Activated CD4-positive, alpha-beta T cell treated with anti-CD3 and anti-CD28 coated beads, Interleukin-2, amount 10 ng/mL, durations not matched to agents 24 days and 14 days (primary cell): ENCODE results near the gene RUBCNL. TPM values are rescaled to one million over a fixed set of nuclear protein-coding genes. Genes with fewer than 3 reads are reported as not detected.
A peak's percentile ranks its signal among the peaks of the same experiment; 100 is the strongest.
"Not testable (repeated sequence)": the region's sequence is repeated elsewhere in the genome, so short reads cannot be mapped to it uniquely, and the experiment has no call there.

Source experiments
- DNase-seq: peaks from one replicate; pipeline ENCODE4 v3.0.0; 2022
- H3K27ac Mint-ChIP-seq: one replicate; pipeline ENCODE4 v1.8.0; 2022; ENCODE audit warnings: mild to moderate bottlenecking, mixed read lengths
- H3K27me3 Mint-ChIP-seq: one replicate; pipeline ENCODE4 v1.8.0; 2022; ENCODE audit warnings: mixed read lengths
- H3K36me3 Mint-ChIP-seq: one replicate; pipeline ENCODE4 v1.8.0; 2022; ENCODE audit warnings: low read depth, mild to moderate bottlenecking, mixed read lengths
- H3K4me1 Mint-ChIP-seq: one replicate; pipeline ENCODE4 v1.8.0; 2021; ENCODE audit warnings: mixed read lengths
- H3K4me3 Mint-ChIP-seq: one replicate; pipeline ENCODE4 v1.8.0; 2022; ENCODE audit warnings: mild to moderate bottlenecking, moderate library complexity, mixed read lengths
- H3K9me3 Mint-ChIP-seq: one replicate; pipeline ENCODE4 v1.8.0; 2021; ENCODE audit warnings: mixed read lengths
- intact Hi-C: fragments of 100-400 bp; cut with micrococcal nuclease; formaldehyde crosslinking; loops from one replicate; pipeline ENCODE4 v1.15.1; 2023
- total RNA-seq: library from RNA; stranded (reverse); gene quantifications from 2 replicates; pipeline ENCODE4 v1.2.3, GENCODE V29; 2022

Gene RUBCNL
- total RNA-seq, 1 donor from 2014 or later: 1.5 TPM

GRCh38 chr13:46386392-46387063 is 524 bp downstream of the RUBCNL start:
- peaks cover 35% of the 10 kb centered on the region for H3K27me3 Mint-ChIP-seq
- no peaks in the 10 kb centered on the region for H3K36me3 Mint-ChIP-seq
- H3K4me3 Mint-ChIP-seq: peak overlapping the region; percentile 91
- H3K9me3 Mint-ChIP-seq: no peaks in the 10 kb centered on the region
- H3K4me1 Mint-ChIP-seq: peaks cover 29% of the 10 kb centered on the region
- H3K27ac Mint-ChIP-seq: no peak overlapping the region
- no peak for DNase-seq
- intact Hi-C loops: loop anchor here (2.0 kb wide), 2 partner anchors 32 to 46 kb away; no protein-coding TSS in a partner anchor

GRCh38 chr13:46385946-46386345 is 1.1 kb downstream of the RUBCNL start:
- H3K9me3 Mint-ChIP-seq: no peaks in the 10 kb centered on the region
- peak overlapping the region; percentile 34 for H3K4me3 Mint-ChIP-seq
- no peak overlapping the region for H3K27ac Mint-ChIP-seq
- peaks cover 29% of the 10 kb centered on the region for H3K4me1 Mint-ChIP-seq
- H3K36me3 Mint-ChIP-seq: no peaks in the 10 kb centered on the region
- H3K27me3 Mint-ChIP-seq: peaks cover 35% of the 10 kb centered on the region
- DNase-seq: no peak
- intact Hi-C loops: loop anchor here (2.0 kb wide), 2 partner anchors 31 to 45 kb away; no protein-coding TSS in a partner anchor

GRCh38 chr13:46383383-46383782 is 3.7 kb downstream of the RUBCNL start:
- no peak overlapping the region for H3K27ac Mint-ChIP-seq
- H3K36me3 Mint-ChIP-seq: no peaks in the 10 kb centered on the region
- H3K9me3 Mint-ChIP-seq: no peaks in the 10 kb centered on the region
- DNase-seq: no peak
- intact Hi-C loops: no loop called here
- peaks cover 16% of the 10 kb centered on the region for H3K4me1 Mint-ChIP-seq
- peaks cover 33% of the 10 kb centered on the region for H3K27me3 Mint-ChIP-seq
- H3K4me3 Mint-ChIP-seq: no peak overlapping the region

- H3K27me3 Mint-ChIP-seq: peaks cover 28% of the 10 kb centered on the region
- no peak overlapping the region for H3K27ac Mint-ChIP-seq
- intact Hi-C loops: no loop called here
- H3K36me3 Mint-ChIP-seq: no peaks in the 10 kb centered on the region
- H3K4me3 Mint-ChIP-seq: no peak overlapping the region
- no peak for DNase-seq
- H3K9me3 Mint-ChIP-seq: no peaks in the 10 kb centered on the region
- H3K4me1 Mint-ChIP-seq: peaks cover 11% of the 10 kb centered on the region
Observed at GRCh38 chr13:46382224-46382623, 4.8 kb downstream of the RUBCNL start.

GRCh38 chr13:46380242-46380641 is 6.8 kb downstream of the RUBCNL start:
- H3K4me1 Mint-ChIP-seq: peaks cover 6% of the 10 kb centered on the region
- DNase-seq: no peak
- no peaks in the 10 kb centered on the region for H3K9me3 Mint-ChIP-seq
- intact Hi-C loops: no loop called here
- no peak overlapping the region for H3K27ac Mint-ChIP-seq
- H3K36me3 Mint-ChIP-seq: no peaks in the 10 kb centered on the region
- H3K4me3 Mint-ChIP-seq: no peak overlapping the region
- peaks cover 12% of the 10 kb centered on the region for H3K27me3 Mint-ChIP-seq

GRCh38 chr13:46379611-46380010 is 7.4 kb downstream of the RUBCNL start:
- H3K27me3 Mint-ChIP-seq: peaks cover 9% of the 10 kb centered on the region

GRCh38 chr13:46378411-46378810 is 8.6 kb downstream of the RUBCNL start:
- no peaks in the 10 kb centered on the region for H3K9me3 Mint-ChIP-seq
- no peak for DNase-seq
- no peak overlapping the region for H3K4me3 Mint-ChIP-seq
- peaks cover 5% of the 10 kb centered on the region for H3K27me3 Mint-ChIP-seq
- intact Hi-C loops: no loop called here
- no peak overlapping the region for H3K27ac Mint-ChIP-seq
- peaks cover 11% of the 10 kb centered on the region for H3K4me1 Mint-ChIP-seq
- no peaks in the 10 kb centered on the region for H3K36me3 Mint-ChIP-seq

More at GRCh38 chr13:46379611-46380010, 7.4 kb downstream of the RUBCNL start:
- no peak for DNase-seq
- Mint-ChIP-seq H3K27ac (no peak overlapping the region), H3K4me3 (no peak overlapping the region), H3K4me1 (peaks cover 10% of the 10 kb centered on the region), H3K36me3 (no peaks in the 10 kb centered on the region), H3K9me3 (no peaks in the 10 kb centered on the region)
- intact Hi-C loops: no loop called here

- no peaks in the 10 kb centered on the region for H3K36me3 Mint-ChIP-seq
- intact Hi-C loops: no loop called here
- no peak overlapping the region for H3K27ac Mint-ChIP-seq
- peaks cover 8% of the 10 kb centered on the region for H3K4me1 Mint-ChIP-seq
- H3K9me3 Mint-ChIP-seq: no peaks in the 10 kb centered on the region
- H3K27me3 Mint-ChIP-seq: peaks cover 2% of the 10 kb centered on the region
- H3K4me3 Mint-ChIP-seq: no peak overlapping the region
- no peak for DNase-seq
Observed at GRCh38 chr13:46377554-46377953, 9.5 kb downstream of the RUBCNL start.

- H3K27ac Mint-ChIP-seq: no peak overlapping the region
- H3K9me3 Mint-ChIP-seq: no peaks in the 10 kb centered on the region
- intact Hi-C loops: no loop called here
- H3K36me3 Mint-ChIP-seq: no peaks in the 10 kb centered on the region
- no peak overlapping the region for H3K4me3 Mint-ChIP-seq
- H3K4me1 Mint-ChIP-seq: peaks cover 9% of the 10 kb centered on the region
- no peak for DNase-seq
- H3K27me3 Mint-ChIP-seq: no peaks in the 10 kb centered on the region
Observed at GRCh38 chr13:46374710-46375109, 12.3 kb downstream of the RUBCNL start.

GRCh38 chr13:46373623-46374022 is 13.4 kb downstream of the RUBCNL start:
- no peak for DNase-seq
- H3K9me3 Mint-ChIP-seq: no peaks in the 10 kb centered on the region
- H3K4me1 Mint-ChIP-seq: peaks cover 16% of the 10 kb centered on the region
- no peak overlapping the region for H3K4me3 Mint-ChIP-seq
- H3K36me3 Mint-ChIP-seq: no peaks in the 10 kb centered on the region
- intact Hi-C loops: no loop called here
- H3K27me3 Mint-ChIP-seq: no peaks in the 10 kb centered on the region
- H3K27ac Mint-ChIP-seq: no peak overlapping the region

GRCh38 chr13:46372938-46373337 is 14.1 kb downstream of the RUBCNL start:
- H3K9me3 Mint-ChIP-seq, intact Hi-C loops: not testable (repeated sequence)
- H3K4me1 Mint-ChIP-seq: peaks cover 16% of the 10 kb centered on the region

GRCh38 chr13:46372071-46372470 is 15.0 kb downstream of the RUBCNL start:
- Mint-ChIP-seq H3K27me3 (no peaks in the 10 kb centered on the region), H3K9me3 (no peaks in the 10 kb centered on the region), H3K36me3 (no peaks in the 10 kb centered on the region), H3K4me3 (no peak overlapping the region), H3K4me1 (peaks cover 23% of the 10 kb centered on the region), H3K27ac (no peak overlapping the region)
- no peak for DNase-seq
- intact Hi-C loops: no loop called here

More at GRCh38 chr13:46372938-46373337, 14.1 kb downstream of the RUBCNL start:
- H3K27ac Mint-ChIP-seq, H3K27me3 Mint-ChIP-seq, H3K4me3 Mint-ChIP-seq, DNase-seq, H3K36me3 Mint-ChIP-seq: not testable (repeated sequence)

- peaks cover 25% of the 10 kb centered on the region for H3K4me1 Mint-ChIP-seq
- intact Hi-C loops: no loop called here
- H3K4me3 Mint-ChIP-seq: no peak overlapping the region
- H3K27ac Mint-ChIP-seq: peak overlapping the region; percentile 60
- no peaks in the 10 kb centered on the region for H3K9me3 Mint-ChIP-seq
- H3K36me3 Mint-ChIP-seq: no peaks in the 10 kb centered on the region
- no peak for DNase-seq
- H3K27me3 Mint-ChIP-seq: no peaks in the 10 kb centered on the region
Observed at GRCh38 chr13:46369506-46370277, 17.4 kb downstream of the RUBCNL start.

GRCh38 chr13:46367617-46368327 is 19.3 kb downstream of the RUBCNL start:
- Mint-ChIP-seq H3K27me3 (no peaks in the 10 kb centered on the region), H3K4me1 (peaks cover 23% of the 10 kb centered on the region), H3K4me3 (no peak overlapping the region), H3K36me3 (no peaks in the 10 kb centered on the region), H3K9me3 (no peaks in the 10 kb centered on the region), H3K27ac (no peak overlapping the region)
- no peak for DNase-seq
- intact Hi-C loops: no loop called here
